Psoas muscle (tissue), 8 donors: ENCODE results near the gene GDI2. TPM values are rescaled to one million over a fixed set of nuclear protein-coding genes. Genes with fewer than 3 reads are reported as not detected.
"Not testable (repeated sequence)": the region's sequence is repeated elsewhere in the genome, so short reads cannot be mapped to it uniquely, and the experiment has no call there.

Experiments used
- ATAC-seq, 4 donors: fragments of 200-7000 bp; cut with Tn5 transposase; one replicate each; pipeline ENCODE4 v1.9.1; 2020; ENCODE audit warnings: moderate library complexity in 3 of 4, mild to moderate bottlenecking in 2 of 4
- DNase-seq, 2 donors: peaks; one replicate each; pipeline ENCODE4 v3.0.0-alpha.2; 2020
- H3K27ac ChIP-seq: fragments of 200-600 bp; one replicate; pipeline ENCODE4 v1.8.0; 2022
- H3K27me3 ChIP-seq, 3 donors: fragments of 200-600 bp in 1 of 3; one replicate each; pipeline versions ENCODE4 v1.6.1 to v1.8.0; 2013 to 2022; ENCODE audit warnings: low read length in 2 of 3, mild to moderate bottlenecking in 2 of 3, moderate library complexity in 1 of 3; ENCODE audit not compliant: insufficient read depth in 3 of 3
- H3K36me3 ChIP-seq, 2 donors: fragments of 200-600 bp in 1 of 2; one replicate each; pipeline versions ENCODE4 v1.6.1 to v1.8.0; 2013 to 2022; ENCODE audit warnings: low read depth in 1 of 2, mild to moderate bottlenecking in 1 of 2, moderate library complexity in 1 of 2; ENCODE audit not compliant: insufficient read depth in 1 of 2
- H3K4me1 ChIP-seq: fragments of 200-600 bp; one replicate; pipeline ENCODE4 v1.8.0; 2022
- H3K4me3 ChIP-seq: fragments of 200-600 bp; one replicate; pipeline ENCODE4 v1.8.0; 2022; ENCODE audit warnings: mild to moderate bottlenecking
- H3K9me3 ChIP-seq: fragments of 200-600 bp; one replicate; pipeline ENCODE4 v1.8.0; 2022
- WGBS, 3 donors: extraction: QIAGEN DNeasy Blood & Tissue Kit; methylation state at CpG; one replicate each; pipeline versions ENCODE4 v1.1.6 to v1.1.7; 2013; 5-methylcytosine and 5-hydroxymethylcytosine counted together
- intact Hi-C, 2 donors: fragments of 100-400 bp; cut with DNase I; formaldehyde crosslinking; loops; one replicate each; pipeline versions ENCODE4 v1.11.0 to v1.14.2; 2022
- polyA plus RNA-seq, 3 donors: library from polyadenylated mRNA; stranded (reverse); fragments of 200-250 nt; gene quantifications; one replicate each; pipeline ENCODE4 v1.2.3, GENCODE V29; 2013
- total RNA-seq, 4 donors: library from RNA; stranded (reverse); fragmentation: NEBNext Ultra II Directional in 2 of 4; extraction: Animal tissue kit (Norgen Biotek cat#: 25700) in 2 of 4; gene quantifications; one replicate each; pipeline versions ENCODE4 v1.2.1 to v1.2.4, GENCODE V29; 2021 to 2023
- TF ChIP-seq, protein P1 (sequence below): fragments of 200-600 bp; IDR thresholded peaks from one replicate; pipeline ENCODE4 v1.8.0; 2022; ENCODE audit warnings: antibody characterized with exemption
- donor health status: healthy with polysubstance abuse.
- donor health status: DM: no; HTN: no; CAD: no; lungs with moderate emphysema.
- donor health status: Bipolar disorder and iron deficiency.
- donor health status: healthy.
- donor health status: DM: yes; HTN: yes; CAD: no.
- donor health status: DM: no; HTN: no; CAD: no.
- donor health status: DM: no; HTN: no; CAD: no.
- donor health status: DM: yes; HTN: yes; CAD: no.

The GDI2 gene
- total and polyA plus RNA-seq, 7 donors: 79.6 to 152 (median 116) TPM

DNA sequence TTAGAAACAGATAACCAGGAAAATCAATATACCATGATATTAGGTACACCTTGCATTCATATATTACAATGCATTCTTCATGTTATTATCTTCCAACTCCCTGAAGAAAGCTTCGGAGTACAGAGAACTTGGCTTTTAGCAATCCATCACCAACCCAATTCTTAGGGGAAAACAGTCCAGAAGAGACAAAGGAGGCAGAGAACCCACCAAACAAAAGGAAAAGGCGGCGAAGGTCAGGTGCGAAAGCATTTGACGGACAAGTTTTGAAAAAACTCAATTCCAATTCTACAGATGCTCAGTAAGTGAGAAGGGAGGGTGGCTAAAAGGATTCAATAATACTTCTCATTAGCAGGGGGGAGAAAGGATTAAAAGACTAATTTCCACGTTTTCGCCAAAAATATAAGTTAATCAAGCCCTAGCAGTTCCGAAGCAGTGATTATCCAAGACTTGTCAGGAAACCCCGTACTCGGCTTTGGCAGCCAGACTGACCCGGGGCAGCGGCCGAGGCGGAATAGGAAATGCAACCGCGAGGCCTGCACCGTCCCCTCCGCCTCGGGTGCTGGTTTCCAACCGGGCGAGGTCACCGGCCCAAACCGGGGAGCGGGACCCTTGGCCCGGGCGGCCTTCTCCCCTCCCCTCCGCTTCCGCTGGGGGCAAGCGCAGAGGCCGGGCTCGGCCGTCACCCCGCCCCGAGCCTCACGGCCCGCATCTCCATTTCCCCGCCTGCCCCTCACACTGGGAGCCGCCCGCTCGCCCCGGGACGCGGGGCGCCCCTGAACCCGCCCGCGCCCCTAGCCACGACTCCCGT is 747 bp downstream of the GDI2 start:
- Histone ChIP-seq H3K27ac (peak overlapping the region; percentile 95), H3K9me3 (no peaks in the 10 kb centered on the region), H3K36me3 (peaks cover 3 to 5% of the 10 kb centered on the region in 2 donors), H3K4me3 (peak overlapping the region; percentile 95), H3K4me1 (peaks cover 40% of the 10 kb centered on the region), H3K27me3 (no peaks in the 10 kb centered on the region)
- WGBS, 3 donors: 0 to 1% (median 1%) methylated on average over 37 to 49 of the region's 49 CpGs
- DNase-seq (peak; percentile 60 to 74), ATAC-seq (peak; percentile 47 to 64 (median 52))
- intact Hi-C loops: loop anchor here (5.0 to 10.0 kb wide), 3 partner anchors 60 to 162 kb away; partner anchors contain the start of genes FBH1 (in 1 of the 2) and IL15RA (in 1 of the 2)
- TF ChIP-seq, protein P1, sequence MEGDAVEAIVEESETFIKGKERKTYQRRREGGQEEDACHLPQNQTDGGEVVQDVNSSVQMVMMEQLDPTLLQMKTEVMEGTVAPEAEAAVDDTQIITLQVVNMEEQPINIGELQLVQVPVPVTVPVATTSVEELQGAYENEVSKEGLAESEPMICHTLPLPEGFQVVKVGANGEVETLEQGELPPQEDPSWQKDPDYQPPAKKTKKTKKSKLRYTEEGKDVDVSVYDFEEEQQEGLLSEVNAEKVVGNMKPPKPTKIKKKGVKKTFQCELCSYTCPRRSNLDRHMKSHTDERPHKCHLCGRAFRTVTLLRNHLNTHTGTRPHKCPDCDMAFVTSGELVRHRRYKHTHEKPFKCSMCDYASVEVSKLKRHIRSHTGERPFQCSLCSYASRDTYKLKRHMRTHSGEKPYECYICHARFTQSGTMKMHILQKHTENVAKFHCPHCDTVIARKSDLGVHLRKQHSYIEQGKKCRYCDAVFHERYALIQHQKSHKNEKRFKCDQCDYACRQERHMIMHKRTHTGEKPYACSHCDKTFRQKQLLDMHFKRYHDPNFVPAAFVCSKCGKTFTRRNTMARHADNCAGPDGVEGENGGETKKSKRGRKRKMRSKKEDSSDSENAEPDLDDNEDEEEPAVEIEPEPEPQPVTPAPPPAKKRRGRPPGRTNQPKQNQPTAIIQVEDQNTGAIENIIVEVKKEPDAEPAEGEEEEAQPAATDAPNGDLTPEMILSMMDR: no peak

DNA sequence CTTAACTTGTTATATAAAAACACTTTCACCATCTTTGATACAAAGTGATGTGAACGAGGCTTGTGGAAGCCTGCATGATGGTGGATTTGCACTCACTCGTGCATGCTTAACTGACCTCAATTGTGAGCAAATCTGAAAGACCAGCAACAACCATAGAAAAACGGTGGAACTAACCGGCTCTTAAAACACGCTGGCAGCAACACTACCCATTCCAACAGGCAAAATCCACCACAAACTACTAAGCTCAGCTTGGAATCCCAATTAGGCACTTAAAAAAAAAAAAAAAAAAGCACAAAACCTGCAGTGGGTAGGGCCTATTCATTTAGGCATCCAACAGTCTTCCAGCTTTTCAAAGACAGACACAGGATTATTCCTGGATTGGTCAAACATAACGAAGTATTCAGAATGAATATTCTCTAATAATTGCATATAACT is 1.8 kb downstream of the GDI2 start:
- DNase-seq: no peak
- intact Hi-C loops: loop anchor here (5.0 to 10.0 kb wide), 3 partner anchors 61 to 163 kb away; partner anchors contain the start of genes FBH1 (in 1 of the 2) and IL15RA (in 1 of the 2)
- no peaks in the 10 kb centered on the region for H3K9me3 ChIP-seq
- peaks cover 3 to 5% of the 10 kb centered on the region in 2 donors for H3K36me3 ChIP-seq
- TF ChIP-seq, protein P1: no peak
- H3K27me3 ChIP-seq: no peaks in the 10 kb centered on the region
- no peak overlapping the region for H3K27ac ChIP-seq
- ATAC-seq: no peak
- WGBS, 3 donors: 6 to 9% (median 9%) methylated on average over 6 of the region's 6 CpGs
- H3K4me1 ChIP-seq: peaks cover 50% of the 10 kb centered on the region
- peak overlapping the region; percentile 95 for H3K4me3 ChIP-seq

DNA sequence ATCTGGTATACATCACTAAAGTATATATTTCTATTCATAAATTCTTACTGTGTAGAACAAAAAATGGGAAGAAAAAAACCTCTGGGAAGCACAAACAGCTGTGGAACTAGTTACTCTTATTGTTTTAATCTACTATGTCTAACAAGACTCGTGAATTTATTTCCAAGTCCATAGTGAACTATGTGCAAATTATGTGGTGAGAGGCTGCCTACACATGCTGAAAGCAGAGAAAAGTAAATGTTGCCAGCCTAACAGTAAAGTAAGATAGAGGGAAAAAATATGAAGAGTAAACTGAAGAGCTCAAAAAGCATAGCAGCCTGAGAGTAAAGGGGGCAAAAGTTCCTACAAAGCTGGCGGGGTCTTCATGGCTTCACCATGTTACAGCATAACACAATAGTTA is 3.0 kb downstream of the GDI2 start:
- intact Hi-C loops: loop anchor here (5.0 to 10.0 kb wide), 3 partner anchors 62 to 165 kb away; partner anchors contain the start of genes FBH1 (in 1 of the 2) and IL15RA (in 1 of the 2)

DNA sequence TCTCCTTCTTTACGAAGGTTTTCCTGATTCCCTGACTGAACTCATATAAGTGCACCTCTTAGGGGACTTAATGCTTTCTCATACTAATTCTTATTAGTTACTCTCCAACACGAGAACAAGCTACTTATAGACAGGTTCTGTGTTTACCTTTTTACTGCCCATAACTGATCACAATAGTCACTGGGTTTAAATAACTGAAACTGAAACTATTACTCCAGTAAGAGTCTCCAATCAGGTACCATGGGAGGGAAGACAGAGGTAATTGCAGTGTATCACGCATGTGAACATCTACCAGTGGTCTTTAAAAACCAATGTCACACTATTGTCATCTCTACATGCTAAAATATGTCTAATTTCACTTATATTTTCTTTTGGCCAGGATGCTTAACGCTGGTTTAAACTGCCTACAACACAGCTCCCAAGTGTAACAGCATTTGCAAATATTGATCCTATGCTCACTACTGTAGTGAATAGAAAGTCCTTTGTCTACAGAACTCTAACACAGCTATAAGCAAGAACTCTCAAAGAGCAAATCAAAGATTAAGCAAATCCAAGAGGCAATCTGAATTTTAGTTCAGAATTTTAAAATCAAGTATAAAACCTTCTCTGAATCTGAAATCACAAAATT is 3.6 kb downstream of the GDI2 start:
- TF ChIP-seq, protein P1: no peak
- ATAC-seq: no peak
- Histone ChIP-seq H3K4me3 (peak overlapping the region; percentile 95), H3K27ac (no peak overlapping the region), H3K9me3 (no peaks in the 10 kb centered on the region), H3K27me3 (no peaks in the 10 kb centered on the region), H3K36me3 (peaks cover 3 to 5% of the 10 kb centered on the region in 2 donors), H3K4me1 (peaks cover 53% of the 10 kb centered on the region)
- DNase-seq: no peak
- intact Hi-C loops: loop anchor here (5.0 to 10.0 kb wide), 3 partner anchors 63 to 165 kb away; partner anchors contain the start of genes FBH1 (in 1 of the 2) and IL15RA (in 1 of the 2)
- 41 to 58% (median 44%) methylated on average over 4 of the region's 4 CpGs for WGBS, 3 donors

More for the DNA sequence above, 3.0 kb downstream of the GDI2 start:
- TF ChIP-seq, protein P1: no peak
- Histone ChIP-seq H3K36me3 (peaks cover 3 to 5% of the 10 kb centered on the region in 2 donors), H3K9me3 (no peaks in the 10 kb centered on the region), H3K4me1 (peaks cover 59% of the 10 kb centered on the region), H3K27me3 (no peaks in the 10 kb centered on the region), H3K4me3 (peak overlapping the region; percentile 95), H3K27ac (no peak overlapping the region)
- 47 to 53% (median 51%) methylated on average over 2 of the region's 2 CpGs for WGBS, 3 donors
- no peak for ATAC-seq
- no peak for DNase-seq

DNA sequence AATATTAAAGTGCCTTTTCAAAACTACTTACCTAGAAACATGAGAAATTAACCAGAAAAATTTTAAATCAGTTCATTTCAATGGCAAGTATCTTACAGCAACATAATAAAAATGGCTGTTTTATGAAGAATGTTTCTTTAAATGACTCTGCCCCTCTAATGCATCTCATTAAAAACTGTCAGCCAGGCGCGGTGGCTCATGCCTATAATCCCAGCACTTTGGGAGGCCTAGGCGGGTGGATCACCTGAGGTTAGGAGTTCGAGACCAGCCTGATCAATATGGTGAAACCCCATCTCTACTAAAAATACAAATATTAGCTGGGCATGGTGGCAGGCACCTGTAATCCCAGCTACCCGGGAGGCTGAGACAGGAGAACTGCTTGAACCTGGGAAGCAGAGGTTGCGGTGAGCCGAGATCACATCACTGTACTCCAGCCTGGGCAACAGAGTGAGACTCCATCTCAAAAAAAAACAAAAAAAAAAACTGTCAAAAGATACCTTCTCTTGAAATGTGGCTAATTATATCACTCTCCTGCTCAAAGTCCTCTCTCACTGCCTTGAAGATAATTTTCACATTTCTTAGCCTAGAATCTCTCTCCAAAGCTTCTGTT is 4.3 kb downstream of the GDI2 start:
- 89 to 94% (median 94%) methylated on average over 7 of the region's 7 CpGs for WGBS, 3 donors
- H3K27me3 ChIP-seq, DNase-seq, H3K36me3 ChIP-seq, intact Hi-C loops, H3K27ac ChIP-seq, H3K9me3 ChIP-seq, ATAC-seq: not testable (repeated sequence)
- H3K4me1 ChIP-seq: peaks cover 46% of the 10 kb centered on the region
- H3K4me3 ChIP-seq: peak overlapping the region; percentile 95
